Right lobe of liver (tissue), 6 donors: ENCODE data around the gene ZNF503. TPM values are rescaled to one million over a fixed set of nuclear protein-coding genes. Genes with fewer than 3 reads are reported as not detected.

Experiments used
- ATAC-seq, 4 donors: fragments of 200-7000 bp; cut with Tn5 transposase; one replicate each; pipeline ENCODE4 v1.9.1; 2020; ENCODE audit warnings: mild to moderate bottlenecking in 4 of 4, moderate library complexity in 4 of 4
- DNase-seq, 3 donors: peaks; one replicate each; pipeline ENCODE4 v3.0.0-alpha.2; 2020
- H3K27ac ChIP-seq, 3 donors: fragments of 200-600 bp; one replicate each; pipeline ENCODE4 v1.8.0; 2022
- H3K27me3 ChIP-seq, 2 donors: fragments of 200-600 bp; one replicate each; pipeline ENCODE4 v1.8.0; 2022
- H3K36me3 ChIP-seq, 4 donors: fragments of 200-600 bp; sonication (generic) in 1 of 4; one replicate each; pipeline versions ENCODE4 v1.5.1 to v1.8.0; 2017 to 2022; ENCODE audit warnings: control low read depth in 1 of 4
- H3K4me1 ChIP-seq, 4 donors: fragments of 200-600 bp; sonication (generic) in 1 of 4; one replicate each; pipeline versions ENCODE4 v1.5.1 to v1.8.0; 2017 to 2022; ENCODE audit warnings: control low read depth in 1 of 4
- H3K4me3 ChIP-seq, 3 donors: fragments of 200-600 bp; one replicate each; pipeline ENCODE4 v1.8.0; 2022
- H3K9me3 ChIP-seq, 4 donors: fragments of 200-600 bp; sonication (generic) in 1 of 4; one replicate each; pipeline versions ENCODE4 v1.5.1 to v1.8.0; 2017 to 2022; ENCODE audit warnings: control low read depth in 1 of 4
- POLR2A ChIP-seq: fragments of 450-650 bp; IDR thresholded peaks from one replicate; pipeline ENCODE4 v1.6.1; 2017; ENCODE audit warnings: antibody characterized with exemption, mild to moderate bottlenecking
- WGBS: methylation state at CpG from one replicate; pipeline ENCODE4 v1.1.6; 2018; ENCODE audit warnings: low coverage, low lambda C conversion rate; ENCODE audit not compliant: insufficient coverage; ENCODE audit errors: missing lambda C conversion rate; 5-methylcytosine and 5-hydroxymethylcytosine counted together
- intact Hi-C, 2 donors: fragments of 100-400 bp; cut with DNase I; formaldehyde crosslinking; loops; one replicate each; pipeline versions ENCODE4 v1.11.2 to v1.14.1; 2022
- total RNA-seq, 6 experiments: library from RNA; depleted of rRNA in 2 of 6; stranded (reverse); fragments of >200 nt in 2 of 6; fragmentation: NEBNext Ultra II Directional in 3 of 6; extraction: Animal tissue kit (Norgen Biotek cat#: 25700) in 3 of 6; gene quantifications; one replicate each; pipeline versions ENCODE4 v1.1.0 to v1.2.4, GENCODE V29; 2016 to 2023
- TF ChIP-seq, protein P1 (sequence below), 4 donors: fragments of 200-600 bp in 3 of 4; fragments of 450-650 bp in 1 of 4; IDR thresholded peaks; one replicate each; pipeline versions ENCODE4 v1.5.1 to v1.8.0; 2016 to 2022; ENCODE audit warnings: antibody characterized with exemption in 4 of 4, mild to moderate bottlenecking in 2 of 4
- donor health status: DM: no; HTN: yes; CAD: no.
- donor health status: DM: no; HTN: no; CAD: no.
- donor health status: DM: no; HTN: no; CAD: no.
- donor health status: DM: no; HTN: yes; CAD: no.
- donor health status: DM: no; HTN: yes; CAD: no.

ZNF503 gene
- total RNA-seq, 6 experiments from 2014 or later: 2.9 to 7.1 (median 5.4) TPM

GRCh38 chr10:75418712-75419111 lies 17.1 kb upstream of the ZNF503 start:
- intact Hi-C loops: no loop called here
- no peak for DNase-seq
- H3K36me3 ChIP-seq: no peaks in the 10 kb centered on the region
- H3K4me1 ChIP-seq: no peaks in the 10 kb centered on the region
- no peak for ATAC-seq
- H3K27ac ChIP-seq: no peak overlapping the region
- 78% methylated on average over 7 of the region's 8 CpGs for WGBS
- H3K4me3 ChIP-seq: no peak overlapping the region
- no peaks in the 10 kb centered on the region for H3K9me3 ChIP-seq
- no peak for TF ChIP-seq POLR2A
- TF ChIP-seq, protein P1, sequence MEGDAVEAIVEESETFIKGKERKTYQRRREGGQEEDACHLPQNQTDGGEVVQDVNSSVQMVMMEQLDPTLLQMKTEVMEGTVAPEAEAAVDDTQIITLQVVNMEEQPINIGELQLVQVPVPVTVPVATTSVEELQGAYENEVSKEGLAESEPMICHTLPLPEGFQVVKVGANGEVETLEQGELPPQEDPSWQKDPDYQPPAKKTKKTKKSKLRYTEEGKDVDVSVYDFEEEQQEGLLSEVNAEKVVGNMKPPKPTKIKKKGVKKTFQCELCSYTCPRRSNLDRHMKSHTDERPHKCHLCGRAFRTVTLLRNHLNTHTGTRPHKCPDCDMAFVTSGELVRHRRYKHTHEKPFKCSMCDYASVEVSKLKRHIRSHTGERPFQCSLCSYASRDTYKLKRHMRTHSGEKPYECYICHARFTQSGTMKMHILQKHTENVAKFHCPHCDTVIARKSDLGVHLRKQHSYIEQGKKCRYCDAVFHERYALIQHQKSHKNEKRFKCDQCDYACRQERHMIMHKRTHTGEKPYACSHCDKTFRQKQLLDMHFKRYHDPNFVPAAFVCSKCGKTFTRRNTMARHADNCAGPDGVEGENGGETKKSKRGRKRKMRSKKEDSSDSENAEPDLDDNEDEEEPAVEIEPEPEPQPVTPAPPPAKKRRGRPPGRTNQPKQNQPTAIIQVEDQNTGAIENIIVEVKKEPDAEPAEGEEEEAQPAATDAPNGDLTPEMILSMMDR (IDR thresholded peaks at IDR 0.05): no peak
- H3K27me3 ChIP-seq: no peaks in the 10 kb centered on the region

- TF ChIP-seq, protein P1 (IDR thresholded peaks at IDR 0.05): no peak
- TF ChIP-seq POLR2A: no peak
- intact Hi-C loops: no loop called here
- no peaks in the 10 kb centered on the region for H3K36me3 ChIP-seq
- H3K27ac ChIP-seq: no peak overlapping the region
- 43% methylated on average over 1 of the region's 4 CpGs for WGBS
- H3K4me1 ChIP-seq: no peaks in the 10 kb centered on the region
- DNase-seq (no peak), ATAC-seq (no peak)
- no peaks in the 10 kb centered on the region for H3K27me3 ChIP-seq
- H3K9me3 ChIP-seq: no peaks in the 10 kb centered on the region
- no peak overlapping the region for H3K4me3 ChIP-seq
Observed at GRCh38 chr10:75418293-75418692, 16.7 kb upstream of the ZNF503 start.

- TF ChIP-seq, protein P1 (IDR thresholded peaks at IDR 0.05): no peak
- no peak for TF ChIP-seq POLR2A
- H3K27me3 ChIP-seq: no peaks in the 10 kb centered on the region
- ATAC-seq (no peak), DNase-seq (no peak)
- no peaks in the 10 kb centered on the region for H3K4me1 ChIP-seq
- no peak overlapping the region for H3K4me3 ChIP-seq
- no peaks in the 10 kb centered on the region for H3K9me3 ChIP-seq
- H3K36me3 ChIP-seq: no peaks in the 10 kb centered on the region
- intact Hi-C loops: no loop called here
- H3K27ac ChIP-seq: no peak overlapping the region
- WGBS: 51% methylated on average over 3 of the region's 5 CpGs
Observed at GRCh38 chr10:75417522-75417927, 16.0 kb upstream of the ZNF503 start.

GRCh38 chr10:75414527-75414926 lies 13.0 kb upstream of the ZNF503 start:
- Histone ChIP-seq H3K27ac (no peak overlapping the region), H3K4me3 (no peak overlapping the region), H3K36me3 (no peaks in the 10 kb centered on the region), H3K9me3 (no peaks in the 10 kb centered on the region), H3K4me1 (no peaks in the 10 kb centered on the region), H3K27me3 (no peaks in the 10 kb centered on the region)
- TF ChIP-seq, protein P1 (IDR thresholded peaks at IDR 0.05): no peak
- no peak for TF ChIP-seq POLR2A
- no peak for ATAC-seq
- 80% methylated on average over 1 of the region's 1 CpG for whole genome bisulfite sequencing
- DNase-seq: no peak
- intact Hi-C loops: no loop called here
